GM20000 (cell line): Measurements from ENCODE around the gene LLGL2.
A peak's percentile ranks its signal among the peaks of the same experiment; 100 is the strongest.

Source experiments
- DNase-seq: peaks from one replicate; pipeline ENCODE4 v3.0.0; 2012; ENCODE audit warnings: low spot score
- CTCF ChIP-seq: IDR thresholded peaks from 2 replicates; pipeline ENCODE4 v1.5.1; 2012; ENCODE audit warnings: mild to moderate bottlenecking, control low read depth; ENCODE audit errors: extremely low read depth, missing control alignments

The LLGL2 gene

GRCh38 chr17:75504347-75505151 is 20.9 kb upstream of the LLGL2 start:
- TF ChIP-seq CTCF, result peak; percentile 70
- DNase-seq, result peak; percentile 90

- no peak for TF ChIP-seq CTCF
Measured at GRCh38 chr17:75505152-75505409, 20.4 kb upstream of the LLGL2 start.

GRCh38 chr17:75505640-75506039 is 19.9 kb upstream of the LLGL2 start:
- no peak for TF ChIP-seq CTCF
- no peak for DNase-seq

More at GRCh38 chr17:75505152-75505409, 20.4 kb upstream of the LLGL2 start:
- DNase-seq, result no peak

- no peak for DNase-seq
- no peak for TF ChIP-seq CTCF
Measured at GRCh38 chr17:75506134-75506533, 19.4 kb upstream of the LLGL2 start.

- DNase-seq, result no peak
- no peak for TF ChIP-seq CTCF
Measured at GRCh38 chr17:75506888-75507287, 18.6 kb upstream of the LLGL2 start.

GRCh38 chr17:75507733-75508719 is 17.5 kb upstream of the LLGL2 start:
- DNase-seq, result no peak
- no peak for TF ChIP-seq CTCF

GRCh38 chr17:75508931-75509361 is 16.6 kb upstream of the LLGL2 start:
- DNase-seq, result no peak
- TF ChIP-seq CTCF, result no peak
